Endothelial cell (in vitro differentiated cells): Measurements from ENCODE around the gene CMC2. TPM values are rescaled to one million over a fixed set of nuclear protein-coding genes. Genes with fewer than 3 reads are reported as not detected.

Experiments used
- DNase-seq: peaks from one replicate; pipeline ENCODE4 v3.0.0; 2021; ENCODE audit warnings: low spot score
- H3K27ac Mint-ChIP-seq: one replicate; pipeline ENCODE4 v1.8.0; 2021; ENCODE audit warnings: mixed read lengths, inconsistent platforms; ENCODE audit not compliant: unreplicated experiment
- H3K27me3 Mint-ChIP-seq: one replicate; pipeline ENCODE4 v1.8.0; 2021; ENCODE audit warnings: mild to moderate bottlenecking, moderate library complexity, mixed read lengths, inconsistent platforms; ENCODE audit not compliant: unreplicated experiment
- H3K36me3 Mint-ChIP-seq: one replicate; pipeline ENCODE4 v1.8.0; 2021; ENCODE audit warnings: mild to moderate bottlenecking, low read depth, mixed read lengths, inconsistent platforms; ENCODE audit not compliant: unreplicated experiment
- H3K4me1 Mint-ChIP-seq: one replicate; pipeline ENCODE4 v1.8.0; 2021; ENCODE audit warnings: mild to moderate bottlenecking, mixed read lengths, inconsistent platforms; ENCODE audit not compliant: unreplicated experiment
- H3K4me3 Mint-ChIP-seq: one replicate; pipeline ENCODE4 v1.8.0; 2021; ENCODE audit warnings: mild to moderate bottlenecking, mixed read lengths, inconsistent platforms; ENCODE audit not compliant: unreplicated experiment
- H3K9me3 Mint-ChIP-seq: one replicate; pipeline ENCODE4 v1.8.0; 2021; ENCODE audit warnings: mixed read lengths, inconsistent platforms; ENCODE audit not compliant: unreplicated experiment
- total RNA-seq: library from RNA; stranded (reverse); fragmentation: NEBNext Ultra II Directional; extraction: Animal tissue kit (Norgen Biotek cat#: 25700); gene quantifications from one replicate; pipeline ENCODE4 v1.2.1, GENCODE V29; 2021; ENCODE audit not compliant: unreplicated experiment
- TF ChIP-seq, protein P1 (sequence below): fragments of 200-600 bp; sonication (generic); IDR thresholded peaks from one replicate; pipeline ENCODE4 v1.5.0; 2021; ENCODE audit warnings: antibody characterized with exemption; ENCODE audit not compliant: unreplicated experiment

CMC2 gene
- total RNA-seq, 1 donor from 2014 or later: 51.1 TPM

DNA sequence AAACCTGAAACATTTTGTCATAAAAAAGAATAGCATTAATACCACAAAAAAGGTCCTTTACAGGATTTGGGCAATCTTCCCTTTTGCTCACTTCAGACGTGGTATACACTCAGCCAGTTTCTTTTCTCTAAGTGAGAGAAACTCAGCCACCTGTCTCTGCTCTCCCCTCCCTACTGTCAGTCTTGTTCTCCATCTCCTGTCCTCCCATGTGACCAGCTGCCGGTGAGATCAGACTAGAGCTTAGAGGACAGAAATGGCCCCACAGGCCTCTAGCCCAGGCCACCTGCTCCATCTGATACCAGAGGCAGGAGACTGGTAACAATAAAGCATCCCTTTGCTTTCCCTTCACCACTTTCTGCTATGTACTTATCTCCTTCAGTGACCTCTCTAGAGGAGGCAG, 34.9 kb downstream of the CMC2 start:
- H3K27me3 Mint-ChIP-seq: peaks cover 2% of the 10 kb centered on the region
- DNase-seq: no peak
- no peak overlapping the region for H3K4me3 Mint-ChIP-seq
- H3K4me1 Mint-ChIP-seq: peaks cover 36% of the 10 kb centered on the region
- TF ChIP-seq, protein P1, sequence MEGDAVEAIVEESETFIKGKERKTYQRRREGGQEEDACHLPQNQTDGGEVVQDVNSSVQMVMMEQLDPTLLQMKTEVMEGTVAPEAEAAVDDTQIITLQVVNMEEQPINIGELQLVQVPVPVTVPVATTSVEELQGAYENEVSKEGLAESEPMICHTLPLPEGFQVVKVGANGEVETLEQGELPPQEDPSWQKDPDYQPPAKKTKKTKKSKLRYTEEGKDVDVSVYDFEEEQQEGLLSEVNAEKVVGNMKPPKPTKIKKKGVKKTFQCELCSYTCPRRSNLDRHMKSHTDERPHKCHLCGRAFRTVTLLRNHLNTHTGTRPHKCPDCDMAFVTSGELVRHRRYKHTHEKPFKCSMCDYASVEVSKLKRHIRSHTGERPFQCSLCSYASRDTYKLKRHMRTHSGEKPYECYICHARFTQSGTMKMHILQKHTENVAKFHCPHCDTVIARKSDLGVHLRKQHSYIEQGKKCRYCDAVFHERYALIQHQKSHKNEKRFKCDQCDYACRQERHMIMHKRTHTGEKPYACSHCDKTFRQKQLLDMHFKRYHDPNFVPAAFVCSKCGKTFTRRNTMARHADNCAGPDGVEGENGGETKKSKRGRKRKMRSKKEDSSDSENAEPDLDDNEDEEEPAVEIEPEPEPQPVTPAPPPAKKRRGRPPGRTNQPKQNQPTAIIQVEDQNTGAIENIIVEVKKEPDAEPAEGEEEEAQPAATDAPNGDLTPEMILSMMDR: no peak
- peaks cover 7% of the 10 kb centered on the region for H3K36me3 Mint-ChIP-seq
- H3K27ac Mint-ChIP-seq: peak overlapping the region; percentile 54
- no peaks in the 10 kb centered on the region for H3K9me3 Mint-ChIP-seq

DNA sequence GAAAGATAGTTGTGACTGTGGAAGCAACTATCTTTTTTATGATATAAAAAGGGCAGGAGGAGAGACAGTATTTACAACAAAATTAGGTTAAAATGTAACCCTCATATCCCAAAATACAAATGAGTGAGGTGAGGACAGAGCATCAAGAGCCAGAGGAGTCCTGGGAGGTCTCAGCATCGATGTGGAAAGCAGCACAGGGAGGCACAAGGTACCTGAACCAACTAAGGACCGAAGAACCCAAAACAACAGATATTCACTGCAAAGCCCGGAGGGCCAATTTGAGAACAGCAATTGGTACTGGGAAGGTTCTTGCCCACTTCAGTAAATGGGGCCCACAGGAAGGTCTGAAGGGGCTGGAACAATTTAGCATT, 37.6 kb downstream of the CMC2 start:
- peaks cover 2% of the 10 kb centered on the region for H3K27me3 Mint-ChIP-seq
- H3K9me3 Mint-ChIP-seq: no peaks in the 10 kb centered on the region
- H3K4me3 Mint-ChIP-seq: no peak overlapping the region
- TF ChIP-seq, protein P1: no peak
- DNase-seq: no peak
- peaks cover 30% of the 10 kb centered on the region for H3K4me1 Mint-ChIP-seq
- peaks cover 3% of the 10 kb centered on the region for H3K36me3 Mint-ChIP-seq
- H3K27ac Mint-ChIP-seq: no peak overlapping the region

DNA sequence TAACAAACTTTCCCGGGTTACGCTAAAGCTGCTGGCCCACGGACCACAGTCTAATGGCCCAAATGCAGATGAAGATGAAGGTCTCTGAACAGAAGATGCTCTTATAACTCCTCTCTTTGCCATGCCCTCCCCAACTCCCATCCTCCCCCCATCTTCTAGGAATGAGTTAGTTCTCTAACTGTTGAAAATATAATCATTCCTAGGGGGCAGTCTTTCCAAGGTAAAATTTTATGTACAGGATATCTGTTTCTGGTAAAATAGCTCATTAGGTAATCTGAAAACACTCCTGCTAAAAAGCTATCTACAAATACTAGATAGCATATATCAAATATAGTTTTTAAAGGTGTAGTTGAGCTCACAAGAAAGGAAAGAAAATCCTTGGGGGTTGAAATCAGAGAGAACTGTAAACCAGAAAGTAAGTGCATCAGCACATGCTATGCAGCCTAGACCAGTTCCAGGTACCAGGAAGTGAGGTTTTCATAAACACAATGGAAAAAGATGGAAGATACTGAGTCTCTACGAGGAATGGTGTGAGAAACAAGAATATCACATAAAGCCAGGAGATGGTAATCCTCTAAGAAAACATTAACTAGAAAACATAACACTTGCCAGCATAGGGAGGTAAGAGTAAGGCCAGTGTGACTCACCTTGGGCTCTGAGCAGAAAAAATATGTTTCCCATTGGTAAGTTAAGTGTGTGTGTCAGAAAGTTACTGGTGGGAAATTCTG, 38.1 kb downstream of the CMC2 start:
- H3K4me3 Mint-ChIP-seq: no peak overlapping the region
- peaks cover 26% of the 10 kb centered on the region for H3K4me1 Mint-ChIP-seq
- no peaks in the 10 kb centered on the region for H3K27me3 Mint-ChIP-seq
- no peak for DNase-seq
- no peak overlapping the region for H3K27ac Mint-ChIP-seq
- H3K36me3 Mint-ChIP-seq: no peaks in the 10 kb centered on the region
- no peaks in the 10 kb centered on the region for H3K9me3 Mint-ChIP-seq
- TF ChIP-seq, protein P1: no peak

DNA sequence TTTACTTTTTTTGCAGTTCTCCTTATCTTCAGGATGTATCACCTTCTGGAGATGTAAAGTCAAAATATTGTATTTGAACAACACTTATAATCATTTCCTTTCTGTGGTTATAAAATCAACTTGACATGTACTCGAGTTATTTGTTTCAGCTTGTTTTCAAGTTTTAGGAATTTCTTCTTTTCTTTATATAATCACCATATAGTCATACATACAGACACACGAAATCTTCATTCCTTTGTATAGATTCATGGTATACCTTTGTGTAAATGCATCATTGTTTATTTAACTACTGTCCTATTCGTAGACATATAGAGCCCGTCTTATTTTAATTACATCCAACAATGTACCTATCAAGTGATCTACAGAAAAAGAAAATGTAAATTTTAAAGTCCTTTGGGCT, 40.1 kb downstream of the CMC2 start:
- TF ChIP-seq, protein P1: no peak
- H3K27me3 Mint-ChIP-seq: no peaks in the 10 kb centered on the region
- H3K4me1 Mint-ChIP-seq: peaks cover 8% of the 10 kb centered on the region
- H3K4me3 Mint-ChIP-seq: no peak overlapping the region
- no peaks in the 10 kb centered on the region for H3K36me3 Mint-ChIP-seq
- no peaks in the 10 kb centered on the region for H3K9me3 Mint-ChIP-seq
- H3K27ac Mint-ChIP-seq: no peak overlapping the region
- no peak for DNase-seq

DNA sequence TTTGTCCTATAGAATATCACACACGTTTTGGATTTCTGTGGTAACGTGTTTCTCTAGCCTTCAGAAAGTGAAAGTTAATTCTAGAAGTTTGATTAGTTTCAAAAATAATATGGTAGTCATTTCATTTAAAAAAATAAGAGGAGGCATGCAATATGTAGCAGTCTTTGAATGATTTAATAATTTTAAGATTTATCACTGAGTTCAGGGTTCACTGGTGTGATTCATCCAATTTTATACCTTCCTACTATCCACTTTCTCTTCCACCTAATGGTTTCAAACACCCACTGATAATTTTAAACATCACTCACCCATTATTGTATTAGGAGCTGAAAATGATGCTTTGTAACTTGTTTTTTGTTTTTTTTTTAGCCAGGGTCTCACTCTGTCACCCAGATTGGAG, 42.3 kb downstream of the CMC2 start:
- no peak for DNase-seq
- Mint-ChIP-seq H3K27ac (no peak overlapping the region), H3K4me3 (no peak overlapping the region), H3K9me3 (no peaks in the 10 kb centered on the region), H3K4me1 (peaks cover 8% of the 10 kb centered on the region), H3K36me3 (peaks cover 2% of the 10 kb centered on the region), H3K27me3 (no peaks in the 10 kb centered on the region)
- TF ChIP-seq, protein P1: no peak
